ENCODE data around the gene IBA57. TPM values are rescaled to one million over a fixed set of nuclear protein-coding genes. Genes with fewer than 3 reads are reported as not detected.

Gene IBA57
- total RNA-seq, 4 donors from 2014 or later, result 4.0 to 15.0 (median 11.7) TPM

DNA sequence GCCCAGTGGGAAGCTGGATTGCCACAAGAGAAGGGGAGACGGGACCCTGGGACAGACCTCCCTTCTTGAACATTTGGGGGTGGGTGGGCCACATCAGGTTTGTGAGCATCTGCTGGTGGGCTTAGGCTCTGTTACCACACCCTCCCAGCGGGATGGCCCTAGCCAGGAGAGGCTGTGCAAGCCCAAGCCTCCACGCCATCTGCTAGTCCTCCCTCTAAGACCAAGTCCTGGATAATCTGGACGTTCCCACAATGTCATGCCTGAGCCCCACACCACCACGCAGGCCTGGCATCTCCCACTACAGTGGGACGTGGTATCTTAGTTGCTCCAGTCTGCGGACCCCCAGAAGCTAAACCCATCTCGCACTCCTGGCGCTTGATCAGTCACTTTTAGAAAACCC is 3.7 kb upstream of the IBA57 start:
- Histone ChIP-seq H3K27me3 (no peaks in the 10 kb centered on the region), H3K4me3 (replicated peaks in 1 of 3) (no peak overlapping the region), H3K27ac (peak overlapping the region; percentile 53 to 64 (median 63)), H3K36me3 (no peaks in the 10 kb centered on the region), H3K4me1 (peaks cover 6 to 16% of the 10 kb centered on the region in 2 donors), H3K9me3 (no peaks in the 10 kb centered on the region)
- no peak for DNase-seq
- intact Hi-C loops (cut with DNase I), result no loop called here
- 68 to 83% methylated on average over 8 to 9 of the region's 9 CpGs for WGBS, 2 donors
- TF ChIP-seq, protein P1, sequence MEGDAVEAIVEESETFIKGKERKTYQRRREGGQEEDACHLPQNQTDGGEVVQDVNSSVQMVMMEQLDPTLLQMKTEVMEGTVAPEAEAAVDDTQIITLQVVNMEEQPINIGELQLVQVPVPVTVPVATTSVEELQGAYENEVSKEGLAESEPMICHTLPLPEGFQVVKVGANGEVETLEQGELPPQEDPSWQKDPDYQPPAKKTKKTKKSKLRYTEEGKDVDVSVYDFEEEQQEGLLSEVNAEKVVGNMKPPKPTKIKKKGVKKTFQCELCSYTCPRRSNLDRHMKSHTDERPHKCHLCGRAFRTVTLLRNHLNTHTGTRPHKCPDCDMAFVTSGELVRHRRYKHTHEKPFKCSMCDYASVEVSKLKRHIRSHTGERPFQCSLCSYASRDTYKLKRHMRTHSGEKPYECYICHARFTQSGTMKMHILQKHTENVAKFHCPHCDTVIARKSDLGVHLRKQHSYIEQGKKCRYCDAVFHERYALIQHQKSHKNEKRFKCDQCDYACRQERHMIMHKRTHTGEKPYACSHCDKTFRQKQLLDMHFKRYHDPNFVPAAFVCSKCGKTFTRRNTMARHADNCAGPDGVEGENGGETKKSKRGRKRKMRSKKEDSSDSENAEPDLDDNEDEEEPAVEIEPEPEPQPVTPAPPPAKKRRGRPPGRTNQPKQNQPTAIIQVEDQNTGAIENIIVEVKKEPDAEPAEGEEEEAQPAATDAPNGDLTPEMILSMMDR (IDR thresholded peaks at IDR 0.05), result no peak
- no peak for TF ChIP-seq POLR2A (IDR thresholded peaks at IDR 0.05)

GRCh38 chr1:228162286-228163006 is 3.2 kb upstream of the IBA57 start:
- TF ChIP-seq POLR2A (IDR thresholded peaks at IDR 0.05), result no peak
- TF ChIP-seq, protein P1 (IDR thresholded peaks at IDR 0.05), result no peak
- peaks cover 6 to 18% of the 10 kb centered on the region in 2 donors for H3K4me1 ChIP-seq
- 34% methylated on average over 5 to 10 of the region's 14 CpGs for WGBS, 2 donors
- DNase-seq, result peak; percentile 38 to 40
- no peaks in the 10 kb centered on the region for H3K9me3 ChIP-seq
- intact Hi-C loops (cut with DNase I), result no loop called here
- peak overlapping the region; percentile 53 to 64 (median 63) for H3K27ac ChIP-seq
- H3K27me3 ChIP-seq, result no peaks in the 10 kb centered on the region
- no peaks in the 10 kb centered on the region for H3K36me3 ChIP-seq
- no peak overlapping the region for H3K4me3 ChIP-seq (replicated peaks in 1 of 3)

DNA sequence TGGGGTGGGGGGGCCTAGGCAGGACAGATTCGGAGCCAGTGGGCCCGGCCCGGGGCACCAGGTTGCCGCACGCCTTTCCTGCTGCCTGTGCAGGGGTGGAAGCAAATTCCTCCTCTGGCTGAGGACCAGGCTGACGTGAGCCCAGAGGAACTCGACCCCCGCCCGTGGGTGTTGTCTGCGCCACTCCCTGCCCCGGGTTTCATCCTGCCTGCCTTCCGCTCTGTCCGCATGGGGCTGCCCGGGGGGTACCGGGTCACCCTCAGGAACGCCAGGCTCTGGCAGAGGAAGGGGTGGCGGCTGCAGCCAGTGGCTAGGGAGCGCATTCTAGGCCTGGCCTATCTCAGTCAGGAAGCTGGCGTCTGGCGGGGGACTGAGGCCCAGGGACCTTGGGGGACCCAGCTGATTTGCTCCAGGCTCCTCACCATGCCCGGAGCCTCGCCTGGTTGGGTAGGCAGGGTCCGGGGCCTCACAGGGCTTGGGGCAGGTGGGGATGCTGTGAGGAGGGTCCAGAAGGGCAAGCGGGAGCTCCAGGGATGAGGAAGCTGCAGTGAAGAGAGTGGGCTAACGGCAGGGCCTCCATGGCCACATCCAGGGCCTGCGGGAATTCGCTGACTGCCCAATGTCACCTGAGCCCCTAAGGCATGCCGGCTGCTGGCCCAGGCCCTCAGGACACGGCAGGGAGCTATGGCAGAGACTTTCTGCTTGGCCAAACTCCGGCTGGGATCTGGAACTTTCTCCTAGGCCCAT is 2.4 kb upstream of the IBA57 start:
- intact Hi-C loops (cut with DNase I), result no loop called here
- WGBS, 2 donors, result 62 to 66% methylated on average over 7 to 12 of the region's 30 CpGs
- no peak overlapping the region for H3K4me3 ChIP-seq (replicated peaks in 1 of 3)
- peak overlapping the region; percentile 18 to 64 (median 63) for H3K27ac ChIP-seq
- H3K36me3 ChIP-seq, result no peaks in the 10 kb centered on the region
- no peaks in the 10 kb centered on the region for H3K9me3 ChIP-seq
- DNase-seq, result peak; percentile 33 to 51
- TF ChIP-seq POLR2A (IDR thresholded peaks at IDR 0.05), result no peak
- TF ChIP-seq, protein P1 (IDR thresholded peaks at IDR 0.05), result no peak
- no peaks in the 10 kb centered on the region for H3K27me3 ChIP-seq
- H3K4me1 ChIP-seq, result peaks cover 6 to 18% of the 10 kb centered on the region in 2 donors

- no peak for DNase-seq
- no peak for TF ChIP-seq POLR2A (IDR thresholded peaks at IDR 0.05)
- TF ChIP-seq, protein P1 (IDR thresholded peaks at IDR 0.05), result no peak
- Histone ChIP-seq H3K4me1 (peaks cover 6 to 18% of the 10 kb centered on the region in 2 donors), H3K27ac (peak overlapping the region in 2 of 3 donors; percentile 47 to 64), H3K27me3 (no peaks in the 10 kb centered on the region), H3K4me3 (replicated peaks in 1 of 3) (no peak overlapping the region), H3K9me3 (no peaks in the 10 kb centered on the region), H3K36me3 (no peaks in the 10 kb centered on the region)
- WGBS, 2 donors, result 93 to 94% methylated on average over 10 of the region's 10 CpGs
- intact Hi-C loops (cut with DNase I), result no loop called here
Measured at GRCh38 chr1:228163776-228164519, 1.7 kb upstream of the IBA57 start.
